ENCODE results near the gene PLA2G6.

The PLA2G6 gene

GRCh38 chr22:38077595-38077994 lies 104.0 kb downstream of the PLA2G6 start:
- DNase-seq (ENCODE audit: extremely low read depth, low read depth): no peak
- TF ChIP-seq CTCF (IDR thresholded peaks at IDR 0.05; ENCODE audit: low read depth, low read length): no peak

GRCh38 chr22:38077096-38077495 lies 104.5 kb downstream of the PLA2G6 start:
- no peak for DNase-seq (ENCODE audit: extremely low read depth, low read depth)
- no peak for TF ChIP-seq CTCF (IDR thresholded peaks at IDR 0.05; ENCODE audit: low read depth, low read length)

GRCh38 chr22:38075961-38076360 lies 105.7 kb downstream of the PLA2G6 start:
- no peak for TF ChIP-seq CTCF (IDR thresholded peaks at IDR 0.05; ENCODE audit: low read depth, low read length)
- DNase-seq (ENCODE audit: extremely low read depth, low read depth): no peak

GRCh38 chr22:38075105-38075825 lies 106.4 kb downstream of the PLA2G6 start:
- DNase-seq (ENCODE audit: extremely low read depth, low read depth): no peak

GRCh38 chr22:38074181-38075104 lies 107.2 kb downstream of the PLA2G6 start:
- no peak for DNase-seq (ENCODE audit: extremely low read depth, low read depth)
- peak; percentile 35 for TF ChIP-seq CTCF (IDR thresholded peaks at IDR 0.05; ENCODE audit: low read depth, low read length)

More at GRCh38 chr22:38075105-38075825, 106.4 kb downstream of the PLA2G6 start:
- no peak for TF ChIP-seq CTCF (IDR thresholded peaks at IDR 0.05; ENCODE audit: low read depth, low read length)

GRCh38 chr22:38073150-38074130 lies 108.2 kb downstream of the PLA2G6 start:
- no peak for DNase-seq (ENCODE audit: extremely low read depth, low read depth)
- no peak for TF ChIP-seq CTCF (IDR thresholded peaks at IDR 0.05; ENCODE audit: low read depth, low read length)

All from AG09319 (cell line).